ENCODE results near the gene MIPOL1. TPM values are rescaled to one million over a fixed set of nuclear protein-coding genes. Genes with fewer than 3 reads are reported as not detected.

Gene MIPOL1
- total and polyA plus RNA-seq, 2 experiments from 2014 or later = 16.6 to 24.8 TPM

- H3K27ac ChIP-seq (ENCODE audit: low read depth) = no peak overlapping the region
- H4K20me1 ChIP-seq (replicated peaks; ENCODE audit: insufficient read depth) = no peaks in the 10 kb centered on the region
- H3K79me2 ChIP-seq (replicated peaks; ENCODE audit: insufficient read depth) = no peaks in the 10 kb centered on the region
- Mint-ChIP-seq H3K36me3 (ENCODE audit: low read depth) (no peaks in the 10 kb centered on the region), H3K4me1 (peaks cover 9% of the 10 kb centered on the region; the same call in 2 of the 3 replicates), H3K27me3 (ENCODE audit: insufficient read depth, low read depth, poor library complexity) (no peaks in the 10 kb centered on the region), H3K9me3 (0 out of 3 replicates have a peak, but pooled peaks cover 2% of the 10 kb centered on the region), H3K4me3 (no peak overlapping the region), H3K27ac (no peak overlapping the region; the same call in 1 of the 2 replicates)
- H3K4me1 ChIP-seq (ENCODE audit: insufficient read depth) = peaks cover 9% of the 10 kb centered on the region; the same call in 1 of the 2 replicates
- no peaks in the 10 kb centered on the region for H3F3A ChIP-seq (replicated peaks; ENCODE audit: low read depth)
- DNase-seq (ENCODE audit: low spot score) (no peak), ATAC-seq (no peak)
- TF ChIP-seq ZNF462 (CRISPR knock-in tag; IDR thresholded peaks at IDR 0.05) = no peak
- TF ChIP-seq EZH2phosphoT487 (IDR thresholded peaks at IDR 0.05; ENCODE audit: unreplicated experiment) = no peak
- TF ChIP-seq EZH2 (IDR thresholded peaks at IDR 0.05; ENCODE audit: low read depth, unreplicated experiment) = no peak
- TF ChIP-seq POLR2AphosphoS5 (IDR thresholded peaks at IDR 0.05; ENCODE audit: low read depth) = no peak
- no peak for TF ChIP-seq JUNB (IDR thresholded peaks at IDR 0.05; ENCODE audit: unreplicated experiment)
- TF ChIP-seq NANOG (IDR thresholded peaks at IDR 0.05; ENCODE audit: borderline replicate concordance) = no peak
- TF ChIP-seq CREB1 (CRISPR knock-in tag; IDR thresholded peaks at IDR 0.05; ENCODE audit: low read depth) = no peak
- TF ChIP-seq CTCF (conservative IDR thresholded peaks at IDR 0.05; ENCODE audit: low read depth in 2 of 2) = no peak
- TF ChIP-seq ZNF114 (CRISPR knock-in tag; IDR thresholded peaks at IDR 0.05) = no peak
- no peak for TF ChIP-seq STAT1 (IDR thresholded peaks at IDR 0.05; ENCODE audit: unreplicated experiment)
- TF ChIP-seq REST (IDR thresholded peaks at IDR 0.05; ENCODE audit: unreplicated experiment) = no peak
- no peak overlapping the region for H3K4me2 ChIP-seq
- no peaks in the 10 kb centered on the region for H3K36me3 ChIP-seq (ENCODE audit: insufficient read depth)
- no peak overlapping the region for H2AFZ ChIP-seq
- H3K27me3 ChIP-seq (ENCODE audit: insufficient read depth) = no peaks in the 10 kb centered on the region
- no peaks in the 10 kb centered on the region for H3K9me2 ChIP-seq (ENCODE audit: insufficient read depth)
- H3K4me3 ChIP-seq = no peak overlapping the region
Observed at GRCh38 chr14:37376944-37377609, 179.3 kb downstream of the MIPOL1 start.

Data from GM23338 (cell line).